Left forelimb (tissue), 1 donor: Measurements from ENCODE around the gene ASGR2.
"Not testable (repeated sequence)": the region's sequence is repeated elsewhere in the genome, so short reads cannot be mapped to it uniquely, and the experiment has no call there.

Source experiments
- DNase-seq: peaks from one replicate; pipeline ENCODE4 v3.0.0-alpha.2; 2018; ENCODE audit warnings: low spot score

The ASGR2 gene, protein sequence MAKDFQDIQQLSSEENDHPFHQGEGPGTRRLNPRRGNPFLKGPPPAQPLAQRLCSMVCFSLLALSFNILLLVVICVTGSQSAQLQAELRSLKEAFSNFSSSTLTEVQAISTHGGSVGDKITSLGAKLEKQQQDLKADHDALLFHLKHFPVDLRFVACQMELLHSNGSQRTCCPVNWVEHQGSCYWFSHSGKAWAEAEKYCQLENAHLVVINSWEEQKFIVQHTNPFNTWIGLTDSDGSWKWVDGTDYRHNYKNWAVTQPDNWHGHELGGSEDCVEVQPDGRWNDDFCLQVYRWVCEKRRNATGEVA

DNA sequence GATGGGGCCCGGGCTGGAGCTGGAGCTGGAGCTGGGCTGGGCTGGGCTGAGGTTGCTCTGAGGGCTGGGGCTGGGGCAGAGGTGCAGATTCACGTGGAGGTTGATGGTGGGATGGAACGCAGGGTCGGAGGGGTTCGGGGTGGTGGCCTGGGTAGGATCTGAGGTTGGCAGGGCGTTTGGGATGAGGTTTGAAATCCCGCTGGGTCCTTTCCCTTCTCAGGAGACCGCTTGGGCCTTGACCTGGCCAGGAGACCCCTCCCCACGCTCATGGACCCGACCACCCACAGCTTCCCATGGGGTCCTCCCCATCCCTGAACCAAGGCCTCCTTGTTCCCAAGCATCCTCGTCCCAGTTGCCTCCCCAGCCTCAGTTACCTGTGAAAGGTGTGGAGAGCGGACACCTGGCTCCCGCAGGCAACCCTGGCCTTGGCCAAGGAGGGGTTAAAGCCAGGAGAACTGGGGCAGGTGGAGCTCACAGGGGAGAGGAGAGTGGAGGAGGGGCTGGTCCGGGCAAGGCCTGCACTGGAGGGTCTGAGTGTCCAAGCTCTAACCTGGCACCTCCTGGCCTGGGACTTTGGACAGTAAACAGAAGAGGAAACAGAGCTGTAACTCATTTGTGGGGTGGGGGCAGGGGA lies at the start of gene ASGR2:
TSS of gene ASGR2 (minus strand) at position 582 of the 634 bp plus-strand sequence. CDS start 582 bp downstream, outside the sequence.
- DNase-seq: no peak

DNA sequence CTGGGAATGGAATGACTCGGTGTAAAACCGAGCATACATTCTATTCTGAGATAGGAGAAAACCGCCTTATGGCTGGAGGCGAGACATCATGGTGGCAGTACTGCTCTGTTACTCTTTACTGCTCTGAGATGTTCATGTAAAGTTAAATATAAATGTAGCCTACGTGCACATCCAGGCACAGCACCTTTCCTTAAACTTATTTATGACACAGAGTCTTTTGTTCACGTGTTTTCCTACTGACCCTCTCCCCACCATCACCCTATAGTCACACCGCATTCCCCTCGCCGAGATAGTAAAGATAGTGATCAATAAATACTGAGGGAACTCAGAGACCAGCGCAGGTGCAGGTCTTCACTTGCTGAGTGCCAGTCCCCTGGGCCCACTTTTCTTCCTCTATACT lies 44.9 kb upstream of the ASGR2 start:
- DNase-seq: not testable (repeated sequence)

DNA sequence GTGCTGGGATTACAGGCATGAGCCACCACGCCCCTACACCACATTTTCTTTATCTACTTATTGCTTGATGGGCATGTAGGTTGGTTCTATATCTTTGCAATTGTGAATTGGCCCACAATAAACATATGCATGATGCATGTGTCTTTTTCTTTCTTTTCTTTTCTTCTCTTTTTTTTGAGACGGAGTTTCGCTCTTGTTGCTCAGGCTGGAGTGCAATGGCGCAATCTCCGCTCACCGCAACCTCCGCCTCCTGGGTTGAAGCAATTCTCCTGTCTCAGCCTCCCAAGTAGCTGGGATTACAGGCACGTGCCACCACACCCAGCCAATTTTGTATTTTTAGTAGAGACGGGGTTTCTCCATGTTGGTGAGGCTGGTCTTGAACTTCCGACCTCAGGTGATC lies 43.8 kb upstream of the ASGR2 start:
- DNase-seq: not testable (repeated sequence)

DNA sequence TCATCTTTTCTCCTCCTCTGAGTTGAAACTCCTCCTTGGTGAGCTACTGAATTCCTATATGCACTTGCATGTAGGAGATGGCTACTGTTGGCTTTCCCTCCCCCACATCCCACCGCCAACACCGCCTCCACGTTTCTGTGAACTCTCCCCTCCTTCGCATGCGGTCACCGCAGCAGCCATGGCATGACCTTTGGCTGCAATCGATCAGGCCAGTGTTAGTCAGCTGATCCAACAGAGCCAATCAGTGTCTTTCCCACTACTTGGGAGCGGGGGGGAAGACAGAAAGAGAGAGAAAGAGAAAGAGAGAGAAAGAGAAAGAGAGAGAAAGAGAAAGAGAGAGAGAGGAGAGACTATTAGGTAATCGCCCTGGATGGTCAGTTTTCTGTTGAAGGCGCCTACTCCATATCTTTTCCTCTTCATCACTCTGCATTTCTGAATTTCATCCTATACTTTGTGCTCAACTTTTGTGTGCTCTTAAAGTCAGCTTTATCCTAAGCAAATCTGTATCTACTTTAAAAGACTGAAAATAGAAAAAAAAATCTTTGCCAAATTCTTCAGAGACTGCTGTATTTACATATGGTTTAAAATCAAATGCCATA lies 41.8 kb upstream of the ASGR2 start:
- DNase-seq: no peak

DNA sequence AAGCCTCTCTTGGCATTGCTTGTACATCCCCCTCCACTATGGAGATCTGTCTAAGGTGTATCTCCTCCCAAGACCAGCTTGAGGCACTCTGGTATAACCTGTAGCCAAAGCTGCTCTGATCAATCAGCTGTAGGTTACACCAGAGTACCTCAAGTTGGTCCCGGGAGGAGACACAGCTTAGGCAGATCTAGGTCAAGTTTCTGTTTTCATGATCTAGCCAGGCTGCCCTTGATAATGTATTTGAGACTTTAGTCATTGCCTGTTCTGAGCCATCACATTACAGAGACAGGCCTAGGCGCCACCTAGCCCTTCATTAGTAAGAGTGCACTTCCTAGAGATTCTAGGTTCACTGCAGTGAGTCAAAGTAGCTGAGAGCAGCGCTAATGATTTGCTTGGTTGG lies 33.1 kb upstream of the ASGR2 start:
- no peak for DNase-seq

DNA sequence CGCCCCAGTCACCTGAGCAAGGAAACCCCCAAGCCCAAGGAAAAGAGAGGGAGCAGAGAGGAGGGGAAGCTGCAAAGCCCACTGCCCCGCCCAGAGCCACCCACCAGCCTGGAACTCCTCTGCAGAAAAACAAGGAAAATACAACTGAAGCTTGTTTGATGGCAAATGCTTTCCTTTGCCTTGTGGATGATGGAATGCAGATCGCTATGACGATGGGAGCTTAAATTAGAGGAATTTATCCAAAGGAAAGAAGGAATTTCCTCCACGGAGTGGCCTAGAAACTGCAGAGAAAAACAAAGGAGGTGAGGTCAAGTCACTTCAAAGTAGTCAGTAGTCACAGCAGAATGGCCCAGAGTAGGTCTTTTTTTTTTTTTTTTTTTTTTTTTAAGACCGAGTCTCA lies 31.5 kb upstream of the ASGR2 start:
- no peak for DNase-seq

DNA sequence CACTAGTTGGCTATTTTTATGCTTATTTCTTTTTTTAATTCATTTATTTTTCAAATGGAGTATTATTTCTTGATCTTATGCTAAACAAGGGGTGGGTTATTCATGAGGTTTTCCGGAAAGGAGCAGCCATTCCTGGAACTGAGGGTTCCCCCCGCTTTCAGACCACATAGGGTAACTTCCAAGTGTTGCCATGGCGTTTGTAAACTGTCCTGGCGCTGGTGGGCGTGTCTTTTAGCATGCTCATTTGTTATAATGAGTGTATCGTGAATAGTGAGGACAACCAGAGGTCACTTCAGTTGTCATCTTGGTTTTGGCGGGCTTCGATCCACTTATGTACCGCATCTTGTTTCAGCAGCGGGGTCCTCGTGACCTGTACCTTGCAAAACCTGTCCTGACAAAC lies 29.6 kb upstream of the ASGR2 start:
- no peak for DNase-seq

DNA sequence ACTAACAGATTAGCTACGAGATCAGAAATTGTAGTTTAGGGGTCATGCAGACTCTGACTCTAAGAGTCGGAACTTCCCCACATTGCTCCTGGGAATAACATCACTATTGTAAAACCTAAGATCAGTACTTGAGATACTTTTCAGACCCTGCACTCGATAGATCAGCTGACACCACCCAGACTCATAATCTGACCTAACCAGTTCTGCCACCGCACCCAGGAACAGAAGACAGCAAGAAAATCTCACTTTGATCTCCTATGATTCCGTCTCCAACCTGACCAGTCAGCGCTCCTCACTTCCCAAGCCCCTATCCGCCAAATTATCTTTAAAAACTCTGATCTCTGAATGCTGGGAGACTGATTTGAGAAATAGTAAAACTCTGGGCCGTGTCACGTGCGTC lies 27.2 kb upstream of the ASGR2 start:
- no peak for DNase-seq

DNA sequence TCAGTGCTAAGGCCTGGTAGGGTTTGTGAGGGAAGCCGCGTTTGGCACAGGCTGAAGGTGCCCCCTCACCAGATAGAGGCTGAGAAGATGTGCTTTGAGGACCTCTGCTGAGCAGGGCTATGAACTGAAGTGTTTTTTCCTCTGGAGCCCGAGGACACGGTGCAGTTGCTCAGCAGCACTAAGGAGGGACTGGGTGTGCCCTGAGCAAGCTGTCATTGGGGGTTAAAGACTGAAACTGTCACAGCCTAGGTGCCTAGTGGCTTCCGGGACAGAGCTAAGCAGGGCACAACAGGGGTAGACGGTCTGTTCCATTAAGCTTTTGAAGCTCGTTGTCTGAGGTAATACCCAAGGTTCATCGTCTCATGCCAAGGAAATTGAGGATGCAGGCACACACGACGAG lies 24.8 kb upstream of the ASGR2 start:
- no peak for DNase-seq

DNA sequence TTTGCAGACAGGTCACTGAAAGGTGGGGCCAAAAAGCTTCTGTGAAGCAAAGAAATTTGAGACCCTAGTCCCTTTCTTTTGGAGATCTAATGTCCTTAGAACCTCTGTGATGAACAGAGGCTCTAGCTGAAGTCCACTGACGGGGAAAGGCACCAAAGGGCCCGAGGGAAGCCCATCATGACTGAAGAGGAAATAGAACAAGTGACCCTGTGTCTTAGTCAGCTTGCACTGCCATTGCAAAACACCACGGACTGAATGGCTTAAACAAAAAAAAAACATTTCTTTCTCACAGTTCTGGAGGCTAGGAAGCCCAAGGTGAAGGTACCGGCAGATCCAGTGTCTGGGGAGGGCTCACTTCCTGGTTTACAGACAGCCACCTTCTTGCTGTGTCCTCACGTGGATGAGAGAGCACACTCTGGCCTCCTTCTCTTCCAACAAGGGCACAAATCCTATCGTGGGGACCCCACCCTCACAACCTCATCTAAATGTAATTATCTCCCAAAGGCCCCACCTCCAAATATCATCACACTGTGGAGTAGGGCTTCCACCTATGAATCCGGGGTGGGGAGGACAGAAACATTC lies 24.3 kb upstream of the ASGR2 start:
- no peak for DNase-seq

DNA sequence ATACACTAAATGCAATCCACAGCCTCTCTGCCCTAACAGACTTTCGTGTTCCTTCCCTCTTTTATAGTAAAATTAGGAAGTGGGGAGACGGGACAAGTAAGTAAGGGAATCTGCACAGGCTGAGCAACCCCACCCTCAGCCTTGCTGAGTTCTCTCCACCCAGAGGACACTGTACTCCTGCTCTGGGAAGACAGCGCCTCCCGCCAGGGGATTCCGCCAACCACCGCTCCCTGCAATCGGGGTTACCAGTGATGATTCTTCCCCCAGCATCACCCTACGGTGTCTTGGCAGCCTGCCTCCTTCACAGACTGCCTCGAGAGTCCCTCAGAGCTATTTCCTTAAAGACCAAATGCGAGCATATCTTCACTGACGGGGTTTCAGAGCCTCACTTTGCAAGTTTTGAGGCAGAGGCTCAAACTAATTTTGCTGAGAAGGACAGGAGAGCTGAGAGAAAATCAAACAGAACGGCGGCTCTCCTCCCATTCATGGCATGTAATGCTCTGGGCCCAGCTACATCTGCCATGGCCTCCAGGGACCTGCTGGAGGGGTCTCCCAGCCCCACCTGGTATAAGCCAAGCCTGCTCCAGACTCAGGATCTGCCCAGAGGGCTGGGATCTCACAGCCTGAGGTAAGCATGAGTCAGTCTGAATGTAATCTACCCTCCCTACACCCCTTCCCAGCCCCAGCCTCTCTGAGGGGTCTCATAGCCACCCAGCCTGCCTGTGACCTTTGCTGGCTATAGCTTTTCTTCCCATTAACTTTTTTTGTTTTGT lies 22.7 kb upstream of the ASGR2 start:
- no peak for DNase-seq

DNA sequence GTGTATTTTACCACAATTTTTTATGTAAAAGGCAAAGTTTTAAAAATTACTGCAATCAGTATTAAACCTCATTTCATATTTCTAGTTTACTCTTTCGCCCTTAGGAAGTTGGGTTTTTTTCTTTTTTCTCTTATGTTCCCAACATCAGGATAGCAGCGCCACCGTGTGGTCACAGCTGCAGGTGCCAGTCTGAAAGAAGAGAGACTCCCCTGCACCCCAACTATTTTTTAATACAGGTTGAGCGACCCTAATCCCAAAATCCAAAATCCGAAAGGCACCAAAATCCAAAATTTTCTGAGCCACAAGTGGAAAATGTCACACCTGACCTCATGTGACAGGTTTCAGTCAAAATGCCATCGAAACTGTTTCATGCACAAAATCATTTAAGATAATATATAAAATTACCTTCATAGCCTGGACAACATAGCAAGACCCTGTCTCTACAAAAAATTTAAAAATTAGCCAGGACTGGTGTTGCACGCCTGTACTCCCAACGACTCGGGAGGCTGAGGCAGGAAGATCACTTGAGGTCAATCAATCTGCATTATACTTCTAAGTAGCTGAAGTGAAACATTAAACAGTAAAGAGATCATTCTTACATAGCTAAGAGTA lies 21.8 kb upstream of the ASGR2 start:
- DNase-seq: no peak

DNA sequence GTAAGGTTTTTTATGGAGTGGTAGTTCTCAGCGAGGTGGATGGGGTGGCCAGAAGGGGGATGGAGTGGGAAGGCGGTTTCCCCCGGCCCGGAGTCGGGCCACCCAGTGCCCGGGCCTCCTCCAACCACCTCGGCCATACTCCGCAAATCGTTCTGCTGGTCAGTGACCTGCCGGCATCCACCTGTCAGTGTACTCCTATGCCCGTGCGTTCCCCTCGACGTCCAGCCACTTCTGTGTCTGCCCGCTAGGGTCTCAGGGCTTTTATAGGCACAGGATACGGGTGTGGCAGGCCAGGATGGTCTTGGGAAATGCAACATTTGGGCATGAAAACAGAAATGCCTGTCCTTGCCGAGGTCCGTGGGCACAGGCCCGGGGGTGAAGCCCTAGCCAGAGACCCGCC lies 19.3 kb upstream of the ASGR2 start:
- DNase-seq: no peak

DNA sequence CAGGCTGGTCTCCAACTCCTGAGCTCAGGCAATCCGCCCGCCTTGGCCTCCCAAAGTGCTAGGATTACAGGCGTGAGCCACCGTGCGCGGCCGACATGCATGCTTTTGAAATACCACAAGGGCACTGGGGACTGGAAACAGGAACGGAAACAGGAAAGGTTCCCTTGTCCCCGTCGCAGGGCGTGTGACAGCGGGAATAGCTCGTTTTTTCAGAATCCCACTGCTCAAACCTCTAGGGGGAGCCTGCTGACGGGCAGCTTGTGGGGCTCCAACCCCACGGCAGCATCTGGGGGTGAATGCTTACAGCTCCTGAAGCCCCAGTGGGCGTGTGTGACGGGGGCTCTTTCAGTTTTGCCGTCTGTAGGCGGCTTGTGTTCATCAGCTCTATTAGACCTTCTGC lies 18.8 kb upstream of the ASGR2 start:
- DNase-seq: no peak

DNA sequence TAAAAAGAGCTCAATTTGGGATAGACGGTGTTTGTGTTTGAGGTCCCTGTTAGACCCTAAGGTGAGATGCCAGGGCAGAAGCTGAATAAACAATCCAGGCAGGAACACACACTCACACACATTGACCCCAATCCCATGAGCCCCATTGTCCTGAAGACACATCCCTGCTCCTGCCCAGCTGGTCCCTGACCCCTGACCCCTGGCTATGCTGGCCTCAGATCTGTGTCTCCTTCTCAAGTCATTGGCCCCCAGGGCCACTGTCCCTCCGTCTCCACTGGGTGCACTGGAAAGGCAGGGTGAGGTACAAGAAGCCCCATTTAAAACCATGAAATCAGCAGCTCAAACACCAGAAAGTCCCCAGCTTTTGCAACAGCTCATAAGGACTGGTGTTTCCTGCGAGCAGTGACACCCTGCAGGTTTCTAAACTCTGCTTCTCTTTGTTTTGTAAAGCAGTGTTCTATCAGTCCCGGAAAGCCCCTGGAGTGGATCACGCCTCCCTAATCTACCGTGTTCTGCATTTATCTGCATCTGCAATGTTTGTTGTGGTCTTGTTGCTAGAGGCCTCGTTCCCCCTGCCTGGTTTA lies 18.0 kb upstream of the ASGR2 start:
- DNase-seq: no peak

DNA sequence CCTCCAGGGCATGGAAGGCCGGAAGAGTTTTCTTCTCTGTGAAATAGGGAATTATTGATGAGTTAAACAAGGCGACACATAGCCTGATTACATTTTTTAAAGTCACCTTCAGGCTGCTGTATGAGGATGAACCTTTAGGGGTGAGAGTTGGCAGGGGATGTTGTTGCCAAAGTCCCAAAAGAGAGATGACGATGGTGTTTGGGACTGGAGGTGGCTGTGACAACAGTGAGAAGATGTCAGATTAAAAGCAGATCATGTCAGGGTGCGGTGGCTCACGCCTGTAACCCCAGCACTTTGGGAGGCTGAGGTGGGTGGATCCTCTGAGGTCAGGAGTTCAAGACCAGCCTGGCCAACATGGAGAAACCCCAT lies 16.8 kb upstream of the ASGR2 start:
- DNase-seq: no peak

DNA sequence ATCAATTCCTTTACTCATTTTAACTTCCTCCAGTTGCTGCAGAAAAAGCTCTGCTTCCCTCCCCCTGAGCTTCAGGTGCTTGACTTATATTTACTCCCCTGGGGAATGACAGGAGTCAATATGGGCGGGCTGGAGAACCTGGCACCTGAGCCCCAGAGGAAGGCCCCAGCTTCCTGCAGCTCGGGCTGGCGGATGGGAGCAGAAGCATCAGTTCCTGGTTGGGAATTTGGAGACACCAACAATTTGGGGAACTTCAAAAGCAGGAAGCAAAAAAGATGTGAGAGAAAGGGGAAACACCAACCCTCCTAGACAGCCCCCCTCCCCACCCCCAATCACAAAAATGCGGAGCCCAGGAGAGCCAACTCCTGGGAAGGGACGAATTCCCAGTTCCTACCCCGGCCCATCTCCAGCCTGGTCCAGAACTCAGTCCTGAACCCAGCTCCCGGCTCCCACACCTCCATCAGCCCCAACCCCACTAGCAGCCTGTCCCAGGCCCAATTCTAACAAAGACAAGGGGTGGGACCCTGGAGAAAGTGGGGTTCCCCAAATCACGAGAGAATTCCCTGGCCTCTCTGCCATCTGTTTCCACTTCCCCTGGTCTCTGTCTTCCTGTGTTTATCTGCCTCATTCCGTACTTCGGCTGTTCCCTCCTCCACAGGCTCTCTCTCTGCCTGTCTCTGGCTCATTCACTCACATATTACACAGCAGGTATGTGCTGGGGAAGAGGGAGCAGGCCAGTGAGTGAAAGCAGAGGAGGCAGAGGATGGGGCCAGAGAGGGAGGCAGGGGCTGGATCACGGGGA lies 16.2 kb upstream of the ASGR2 start:
- DNase-seq: no peak

DNA sequence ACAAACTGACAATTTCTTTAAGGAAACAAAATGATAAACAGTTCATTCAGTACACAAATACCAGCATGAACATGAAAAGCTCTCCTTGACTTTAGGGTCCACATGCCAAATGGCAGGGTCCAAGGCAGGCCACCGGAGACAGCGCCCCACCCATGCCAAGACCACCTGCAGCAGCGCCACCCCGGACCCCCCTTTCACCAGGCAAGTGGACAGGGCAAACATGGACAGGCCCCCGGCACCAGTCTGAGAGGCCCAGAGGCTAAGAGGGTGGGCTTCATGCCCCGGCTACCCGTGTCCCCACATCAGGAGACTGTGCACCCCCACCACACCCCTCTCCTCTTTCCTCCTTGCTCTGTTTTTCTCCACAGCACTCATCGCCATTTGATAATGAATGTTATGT lies 14.7 kb upstream of the ASGR2 start:
- DNase-seq: no peak

DNA sequence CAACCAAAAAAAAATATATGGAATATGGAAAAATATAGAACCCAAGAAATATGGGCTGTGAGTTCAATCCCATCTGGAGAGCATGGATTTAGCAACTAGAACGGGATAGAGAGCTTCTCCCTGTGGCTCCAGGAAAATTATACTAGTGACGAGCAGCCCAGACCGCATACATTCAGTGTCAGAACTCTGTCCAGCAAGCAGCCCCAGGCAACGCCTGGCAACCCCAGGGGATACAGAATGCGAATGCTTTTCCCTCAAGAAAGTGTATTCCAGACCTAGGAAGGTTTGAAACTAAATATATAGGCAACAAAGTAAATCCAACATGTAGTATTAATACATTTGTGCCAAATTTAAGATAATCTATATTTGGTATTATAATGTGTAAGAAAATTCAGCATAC lies 13.5 kb upstream of the ASGR2 start:
- DNase-seq: no peak

DNA sequence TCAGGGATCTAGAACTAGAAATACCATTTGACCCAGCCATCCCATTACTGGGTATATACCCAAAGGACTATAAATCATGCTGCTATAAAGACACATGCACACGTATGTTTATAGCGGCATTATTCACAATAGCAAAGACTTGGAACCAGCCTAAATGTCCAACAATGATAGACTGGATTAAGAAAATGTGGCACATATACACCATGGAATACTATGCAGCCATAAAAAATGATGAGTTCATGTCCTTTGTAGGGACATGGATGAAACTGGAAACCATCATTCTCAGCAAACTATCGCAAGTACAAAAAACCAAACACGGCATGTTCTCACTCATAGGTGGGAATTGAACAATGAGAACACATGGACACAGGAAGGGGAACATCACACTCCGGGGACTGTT lies 12.9 kb upstream of the ASGR2 start:
- DNase-seq: not testable (repeated sequence)

DNA sequence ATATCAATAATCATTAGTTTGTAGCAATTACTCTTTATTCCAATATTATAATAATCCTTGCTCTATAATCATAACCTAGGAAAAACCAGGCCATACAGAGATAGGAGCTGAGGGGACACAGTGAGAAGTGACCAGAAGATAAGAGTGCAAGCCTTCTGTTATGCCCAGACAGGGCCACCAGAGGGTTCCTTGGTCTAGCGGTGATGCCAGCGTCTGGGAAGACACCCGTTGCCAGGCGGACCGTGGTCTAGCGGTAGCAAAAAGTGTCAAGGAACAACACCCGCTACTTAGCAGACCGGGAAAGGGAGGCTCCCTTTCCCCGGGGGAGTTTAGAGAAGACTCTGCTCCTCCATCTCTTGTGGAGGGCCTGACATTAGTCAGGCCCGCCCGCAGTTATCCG lies 11.8 kb upstream of the ASGR2 start:
- DNase-seq: not testable (repeated sequence)
